Measurements from ENCODE around the gene PLA2G6. TPM values are rescaled to one million over a fixed set of nuclear protein-coding genes. Genes with fewer than 3 reads are reported as not detected.

Gene PLA2G6
- total RNA-seq, 1 experiment from 2014 or later, result 16.2 TPM

- no peak overlapping the region for H3K27ac ChIP-seq (ENCODE audit: low read length)
- intact Hi-C loops (cut with micrococcal nuclease; ENCODE audit: unreplicated experiment) (no loop called here), in situ Hi-C loops (cut with HindIII; ENCODE audit: low pct_unique_long_range_greater_than_20kb, low sequenced_read_pairs) (no loop called here)
- no peaks in the 10 kb centered on the region for H3K27me3 ChIP-seq (ENCODE audit: control insufficient read depth, insufficient read depth, low read length)
- no peak overlapping the region for H3K4me3 ChIP-seq (ENCODE audit: low read depth in 2 of 2, low read length in 2 of 2)
- no peaks in the 10 kb centered on the region for H3K4me1 ChIP-seq (ENCODE audit: control insufficient read depth, insufficient read depth, low read length)
- DNase-seq (ENCODE audit: low read depth, low spot score) (no peak), ATAC-seq (no peak)
- POLR2A ChIA-PET, result no interaction called here
- CTCF ChIA-PET, result no interaction called here
- TF ChIP-seq SIN3A (IDR thresholded peaks at IDR 0.05; ENCODE audit: borderline replicate concordance, insufficient read depth, low read depth, low read length), result no peak
- no peak for TF ChIP-seq REST (IDR thresholded peaks at IDR 0.05; ENCODE audit: insufficient read depth in 1 of 2, low read depth in 2 of 2, low read length in 1 of 2)
- TF ChIP-seq TCF7L2 (IDR thresholded peaks at IDR 0.05; ENCODE audit: low read depth, low read length), result no peak
- no peak for TF ChIP-seq CTCF (IDR thresholded peaks at IDR 0.05)
- no peak for TF ChIP-seq POLR2AphosphoS5 (IDR thresholded peaks at IDR 0.05; ENCODE audit: low read depth, low read length)
- no TSS peak for BruUV-seq (replicated peaks)
- H3K36me3 ChIP-seq (ENCODE audit: control insufficient read depth, insufficient read depth, low read length), result no peaks in the 10 kb centered on the region
- H3K9me3 ChIP-seq (ENCODE audit: control insufficient read depth, insufficient read depth, low read depth, low read length), result no peaks in the 10 kb centered on the region
Observed at GRCh38 chr22:38165922-38166593, 15.6 kb downstream of the PLA2G6 start.

- ChIA-PET POLR2A (no interaction called here), CTCF (no interaction called here)
- peak; percentile 43; the same call in 1 of the 2 replicates for ATAC-seq
- in situ Hi-C loops (cut with HindIII; ENCODE audit: low pct_unique_long_range_greater_than_20kb, low sequenced_read_pairs) (no loop called here), intact Hi-C loops (cut with micrococcal nuclease; ENCODE audit: unreplicated experiment) (no loop called here)
- H3K4me3 ChIP-seq (ENCODE audit: low read depth in 2 of 2, low read length in 2 of 2), result no peak overlapping the region
- no peak for TF ChIP-seq REST (IDR thresholded peaks at IDR 0.05; ENCODE audit: insufficient read depth in 1 of 2, low read depth in 2 of 2, low read length in 1 of 2)
- TF ChIP-seq SIN3A (IDR thresholded peaks at IDR 0.05; ENCODE audit: borderline replicate concordance, insufficient read depth, low read depth, low read length), result no peak
- no peak for TF ChIP-seq TCF7L2 (IDR thresholded peaks at IDR 0.05; ENCODE audit: low read depth, low read length)
- no peak for TF ChIP-seq POLR2AphosphoS5 (IDR thresholded peaks at IDR 0.05; ENCODE audit: low read depth, low read length)
- no peak for TF ChIP-seq CTCF (IDR thresholded peaks at IDR 0.05)
- H3K9me3 ChIP-seq (ENCODE audit: control insufficient read depth, insufficient read depth, low read depth, low read length), result no peaks in the 10 kb centered on the region
- no peaks in the 10 kb centered on the region for H3K27me3 ChIP-seq (ENCODE audit: control insufficient read depth, insufficient read depth, low read length)
- no peak overlapping the region for H3K27ac ChIP-seq (ENCODE audit: low read length)
- BruUV-seq (replicated peaks), result no TSS peak
- DNase-seq (ENCODE audit: low read depth, low spot score), result no peak
- no peaks in the 10 kb centered on the region for H3K36me3 ChIP-seq (ENCODE audit: control insufficient read depth, insufficient read depth, low read length)
- H3K4me1 ChIP-seq (ENCODE audit: control insufficient read depth, insufficient read depth, low read length), result no peaks in the 10 kb centered on the region
Observed at GRCh38 chr22:38164551-38164918, 17.1 kb downstream of the PLA2G6 start.
